Dorsolateral prefrontal cortex (tissue), 118 donors: Measurements from ENCODE around the gene GSKIP. TPM values are rescaled to one million over a fixed set of nuclear protein-coding genes. Genes with fewer than 3 reads are reported as not detected.

ENCODE experiments used
- total RNA-seq, 120 experiments: library from RNA; stranded (reverse); gene quantifications; one replicate each; pipeline versions ENCODE4 v1.2.3 to v1.2.4, GENCODE V29; 2022

Gene GSKIP
- total RNA-seq, 120 experiments from 2014 or later: 14.6 to 47.7 (median 30.5) TPM

Other genes with a start within 250 kb of the GSKIP start
- 1 to 10 TPM in 73 of 120 experiments, under 1 TPM in 47; 0.23 to 3.5 (median 1.1) TPM for gene BDKRB2, start 158.7 kb upstream of the GSKIP start, total RNA-seq
- 1 to 10 TPM in 4 of 120 experiments, under 1 TPM in 48, not detected in 68; 0.24 to 1.3 (median 0.54) TPM for gene BDKRB1, start 107.3 kb upstream of the GSKIP start, total RNA-seq
- 10 to 100 TPM; 35.1 to 92.2 (median 66.5) TPM for gene ATG2B, start 185 bp upstream of the GSKIP start, total RNA-seq
- 1 to 10 TPM in 116 of 120 experiments, under 1 TPM in 4; 0.59 to 8.0 (median 3.0) TPM for gene AK7, start 28.6 kb downstream of the GSKIP start, total RNA-seq
- gene PAPOLA, start 138.9 kb downstream of the GSKIP start, total RNA-seq: 100 to 1,000 TPM; 127 to 355 (median 176) TPM